Measurements from ENCODE around the gene C19orf38.

Gene C19orf38

GRCh38 chr19:10889880-10890279 lies 41.7 kb downstream of the C19orf38 start:
- TF ChIP-seq CTCF (IDR thresholded peaks at IDR 0.05; ENCODE audit: insufficient read depth, missing control alignments), result no peak
- FAIRE-seq, result no peak

DNA sequence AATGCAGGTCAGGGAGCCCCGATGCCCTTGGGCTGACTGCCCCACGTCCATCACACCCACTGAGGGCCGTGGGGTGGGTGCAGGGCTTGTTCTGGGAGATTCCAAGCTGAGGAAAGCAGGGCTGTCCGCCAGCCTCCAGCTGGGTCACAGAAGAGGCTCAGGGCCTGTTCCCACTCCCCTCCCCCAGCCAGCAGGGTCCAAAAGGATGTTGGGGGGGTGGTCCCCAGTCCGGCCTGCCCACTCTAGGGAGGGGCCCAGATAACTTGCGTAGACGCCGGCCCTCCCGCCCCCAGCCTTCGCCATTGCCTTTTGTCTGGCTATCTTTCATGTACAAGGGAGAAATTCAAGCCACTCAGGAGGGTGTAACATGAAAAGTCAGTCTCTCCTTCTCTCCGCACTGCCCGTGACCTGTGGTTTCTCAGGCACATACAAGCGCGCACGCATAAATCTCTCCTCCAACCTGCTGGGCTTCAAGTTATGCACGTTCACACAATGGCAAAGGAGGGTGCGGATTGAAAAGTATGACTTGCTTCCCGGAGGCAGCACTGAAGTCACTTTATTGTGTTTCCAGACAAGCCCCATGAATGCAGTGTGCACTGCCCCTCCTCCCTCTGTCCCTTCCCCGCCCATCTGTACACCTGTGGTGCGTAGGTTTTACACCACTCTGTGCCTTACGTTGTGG lies 43.3 kb downstream of the C19orf38 start:
- DNase-seq (ENCODE audit: insufficient read length, low spot score), result no peak
- FAIRE-seq, result no peak
- TF ChIP-seq CTCF (IDR thresholded peaks at IDR 0.05; ENCODE audit: insufficient read depth, missing control alignments), result no peak

More at GRCh38 chr19:10889880-10890279, 41.7 kb downstream of the C19orf38 start:
- DNase-seq (ENCODE audit: insufficient read length, low spot score), result no peak

GRCh38 chr19:10892256-10892655 lies 44.0 kb downstream of the C19orf38 start:
- no peak for FAIRE-seq
- no peak for TF ChIP-seq CTCF (IDR thresholded peaks at IDR 0.05; ENCODE audit: insufficient read depth, missing control alignments)
- no peak for DNase-seq (ENCODE audit: insufficient read length, low spot score)

- no peak for TF ChIP-seq CTCF (IDR thresholded peaks at IDR 0.05; ENCODE audit: insufficient read depth, missing control alignments)
- no peak for FAIRE-seq
- DNase-seq (ENCODE audit: insufficient read length, low spot score), result no peak
These were observed 46.6 kb downstream of the C19orf38 start for GRCh38 chr19:10894911-10895213.

- FAIRE-seq, result no peak
- TF ChIP-seq CTCF (IDR thresholded peaks at IDR 0.05; ENCODE audit: insufficient read depth, missing control alignments), result no peak
These were observed 47.1 kb downstream of the C19orf38 start for GRCh38 chr19:10895363-10895762.

GRCh38 chr19:10895920-10896319 lies 47.7 kb downstream of the C19orf38 start:
- no peak for TF ChIP-seq CTCF (IDR thresholded peaks at IDR 0.05; ENCODE audit: insufficient read depth, missing control alignments)
- FAIRE-seq (no peak), DNase-seq (ENCODE audit: insufficient read length, low spot score) (no peak)

More at GRCh38 chr19:10895363-10895762, 47.1 kb downstream of the C19orf38 start:
- DNase-seq (ENCODE audit: insufficient read length, low spot score), result no peak

DNA sequence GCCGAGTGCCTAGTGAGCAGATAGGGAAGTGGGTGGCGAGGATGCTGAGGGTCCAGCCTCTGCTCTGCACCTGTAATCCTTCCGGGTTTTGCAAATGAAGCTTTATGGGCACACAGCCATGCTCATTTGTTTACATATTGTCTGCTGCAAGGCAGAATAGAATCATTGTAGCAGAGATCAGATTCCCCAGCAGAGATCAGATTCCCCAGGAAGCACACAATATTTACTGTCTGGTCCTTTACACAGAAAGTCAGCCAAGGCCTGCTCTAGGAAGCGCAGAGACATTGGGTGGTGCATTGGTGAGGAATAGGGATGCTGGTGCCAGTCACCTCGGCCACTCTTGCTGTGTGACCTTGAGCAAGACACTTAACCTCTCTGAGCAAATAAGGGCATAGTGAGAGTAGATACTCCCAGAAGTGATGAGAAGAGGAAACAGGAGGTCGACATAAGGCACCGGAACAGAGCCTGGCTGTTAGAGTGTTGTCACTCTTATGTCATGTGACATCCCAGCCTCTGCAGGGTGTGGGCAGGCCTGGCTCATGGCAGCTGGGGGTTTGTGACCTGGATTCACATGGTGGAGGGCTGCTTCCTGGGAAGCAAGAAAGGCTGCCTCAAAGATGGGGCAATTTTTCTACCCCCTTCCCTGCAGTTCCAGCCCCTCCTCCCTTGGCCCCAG lies 48.8 kb downstream of the C19orf38 start:
- FAIRE-seq (no peak), DNase-seq (ENCODE audit: insufficient read length, low spot score) (no peak)
- TF ChIP-seq CTCF (IDR thresholded peaks at IDR 0.05; ENCODE audit: insufficient read depth, missing control alignments), result no peak
